Trophoblast cell (in vitro differentiated cells and primary cell): Measurements from ENCODE around the gene ZBED1.

Experiments
- DNase-seq, 2 donors: peaks; one replicate each; pipeline ENCODE4 v3.0.0-alpha.2; 2016
- H2AFZ ChIP-seq: 2 replicates; pipeline ENCODE4 v1.6.1; 2013; ENCODE audit warnings: low read length, moderate library complexity, mild to moderate bottlenecking; ENCODE audit not compliant: insufficient read depth, poor library complexity
- H2AK5ac ChIP-seq: 2 replicates; pipeline ENCODE4 v1.6.1; 2013; ENCODE audit warnings: mild to moderate bottlenecking, low read length
- H2BK120ac ChIP-seq: 2 replicates; pipeline ENCODE4 v1.6.1; 2013; ENCODE audit warnings: low read length, mild to moderate bottlenecking, moderate library complexity; ENCODE audit not compliant: insufficient read depth, poor library complexity
- H2BK12ac ChIP-seq: 2 replicates; pipeline ENCODE4 v1.6.1; 2013; ENCODE audit warnings: mild to moderate bottlenecking, low read length, moderate library complexity
- H2BK5ac ChIP-seq: 2 replicates; pipeline ENCODE4 v1.6.1; 2013; ENCODE audit warnings: low read length, low read depth, moderate library complexity, mild to moderate bottlenecking; ENCODE audit not compliant: poor library complexity
- H3K14ac ChIP-seq: 2 replicates; pipeline ENCODE4 v1.6.1; 2013; ENCODE audit warnings: mild to moderate bottlenecking, low read length
- H3K18ac ChIP-seq: 2 replicates; pipeline ENCODE4 v1.6.1; 2013; ENCODE audit warnings: mild to moderate bottlenecking, low read length
- H3K23ac ChIP-seq: 2 replicates; pipeline ENCODE4 v1.6.1; 2013; ENCODE audit warnings: low read length
- H3K27ac ChIP-seq: 2 replicates; pipeline ENCODE4 v1.5.1; 2013; ENCODE audit warnings: low read depth, mild to moderate bottlenecking, inconsistent platforms, low read length, moderate library complexity
- H3K27me3 ChIP-seq: 2 replicates; pipeline ENCODE4 v1.6.1; 2013; ENCODE audit warnings: inconsistent platforms, mild to moderate bottlenecking, low read length, moderate library complexity; ENCODE audit not compliant: insufficient read depth
- H3K36me3 ChIP-seq, 2 experiments: 1 replicate in 1 of 2; 2 replicates in 1 of 2; pipeline ENCODE4 v1.6.1; 2013; ENCODE audit warnings: low read length in 2 of 2, mild to moderate bottlenecking in 2 of 2, moderate library complexity in 1 of 2; ENCODE audit not compliant: insufficient read depth in 2 of 2, control insufficient read depth in 1 of 2
- H3K4ac ChIP-seq: 2 replicates; pipeline ENCODE4 v1.6.1; 2013; ENCODE audit warnings: low read depth, mild to moderate bottlenecking, low read length, moderate library complexity
- H3K4me1 ChIP-seq, 2 experiments: 1 replicate in 1 of 2; 2 replicates in 1 of 2; pipeline ENCODE4 v1.6.1; 2013; ENCODE audit warnings: low read length in 2 of 2, mild to moderate bottlenecking in 2 of 2, moderate library complexity in 1 of 2; ENCODE audit not compliant: insufficient read depth in 2 of 2, control insufficient read depth in 1 of 2
- H3K4me2 ChIP-seq: 2 replicates; pipeline ENCODE4 v1.6.1; 2013; ENCODE audit warnings: inconsistent platforms, mild to moderate bottlenecking, low read length, moderate library complexity
- H3K4me3 ChIP-seq: 2 replicates; pipeline ENCODE4 v1.5.1; 2013; ENCODE audit warnings: mild to moderate bottlenecking, low read depth, low read length, inconsistent platforms
- H3K79me1 ChIP-seq: one replicate; pipeline ENCODE4 v1.6.1; 2013; ENCODE audit warnings: low read length
- H3K79me2 ChIP-seq: 2 replicates; pipeline ENCODE4 v1.6.1; 2013; ENCODE audit warnings: low read length, mild to moderate bottlenecking; ENCODE audit not compliant: control insufficient read depth, insufficient read depth, poor library complexity
- H3K9ac ChIP-seq: 2 replicates; pipeline ENCODE4 v1.6.1; 2013; ENCODE audit warnings: mild to moderate bottlenecking, low read length
- H3K9me3 ChIP-seq: 2 replicates; pipeline ENCODE4 v1.6.1; 2013; ENCODE audit warnings: low read depth, mild to moderate bottlenecking, control low read depth, inconsistent platforms, low read length; ENCODE audit not compliant: insufficient read depth
- H4K12ac ChIP-seq: 2 replicates; pipeline ENCODE4 v1.6.1; 2013; ENCODE audit warnings: low read depth, mild to moderate bottlenecking, low read length, moderate library complexity
- H4K8ac ChIP-seq: 2 replicates; pipeline ENCODE4 v1.6.1; 2013; ENCODE audit warnings: low read depth, mild to moderate bottlenecking, low read length, moderate library complexity
- H4K91ac ChIP-seq: one replicate; pipeline ENCODE4 v1.6.1; 2013; ENCODE audit warnings: low read depth, mild to moderate bottlenecking, low read length, moderate library complexity
- WGBS: extraction: QIAGEN DNeasy Blood & Tissue Kit; methylation state at CpG from one replicate; pipeline ENCODE4 v1.1.7; 2013; ENCODE audit warnings: missing lambda C conversion rate; ENCODE audit not compliant: insufficient read length, insufficient coverage; ENCODE audit errors: extremely low coverage; 5-methylcytosine and 5-hydroxymethylcytosine counted together

Gene ZBED1

GRCh38 chrX:2450681-2451080, 50.1 kb downstream of the ZBED1 start:
- Histone ChIP-seq H3K9me3 (peaks cover 11% of the 10 kb centered on the region), H3K4me2 (no peak overlapping the region), H3K27me3 (no peaks in the 10 kb centered on the region), H3K18ac (no peak overlapping the region), H3K4me1 (peaks cover 0 to 8% of the 10 kb centered on the region in 2 experiments), H4K91ac (no peak overlapping the region), H3K27ac (no peak overlapping the region), H3K36me3 (peaks cover 0 to 3% of the 10 kb centered on the region in 2 experiments), H2BK120ac (no peak overlapping the region), H3K79me1 (no peaks in the 10 kb centered on the region), H4K8ac (no peak overlapping the region), H3K9ac (no peak overlapping the region), H3K14ac (no peak overlapping the region), H3K79me2 (no peaks in the 10 kb centered on the region), H2BK12ac (no peak overlapping the region), H3K4ac (no peak overlapping the region), H2AFZ (no peak overlapping the region), H3K23ac (no peak overlapping the region), H3K4me3 (no peak overlapping the region), H4K12ac (no peak overlapping the region), H2BK5ac (no peak overlapping the region), H2AK5ac (no peak overlapping the region)
- no peak for DNase-seq
- no CpG with 5 or more reads among the region's 5 CpGs for WGBS

DNA sequence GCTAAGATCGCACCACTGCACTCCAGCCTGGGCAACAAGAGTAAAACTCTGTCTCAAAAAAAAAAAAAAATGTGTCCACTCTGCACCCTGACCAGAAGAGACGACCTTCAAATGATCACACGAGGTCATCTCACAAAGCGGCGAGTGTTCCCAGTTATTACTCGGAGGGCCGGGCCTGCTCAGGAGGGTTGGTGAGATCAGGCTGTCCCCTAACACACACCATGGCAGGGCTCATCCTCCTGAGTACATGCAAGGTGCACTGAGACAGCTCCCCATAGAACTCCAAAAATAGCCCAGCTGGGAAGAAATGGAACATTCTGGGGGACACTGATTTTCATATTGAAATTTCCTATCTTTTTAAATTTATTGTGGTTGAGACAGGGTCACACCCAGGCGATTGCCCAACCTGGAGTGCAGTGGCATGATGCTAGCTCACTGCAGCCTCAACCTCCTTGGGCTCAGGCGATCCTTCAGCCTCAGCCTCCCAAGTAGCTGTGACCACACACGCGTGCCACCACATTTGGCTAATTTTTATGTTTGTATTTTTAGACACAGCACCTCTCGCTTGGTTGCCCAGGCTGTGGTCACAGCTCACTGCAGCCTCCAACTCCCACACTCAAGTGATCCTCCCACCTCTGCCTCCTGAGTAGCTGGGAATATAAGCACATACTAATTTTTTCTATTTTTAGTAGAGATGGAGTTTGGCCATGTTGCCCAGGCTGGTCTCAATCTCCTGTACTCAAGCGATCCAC, 51.5 kb downstream of the ZBED1 start:
- Histone ChIP-seq H3K23ac (no peak overlapping the region), H3K4me1 (peaks cover 0 to 8% of the 10 kb centered on the region in 2 experiments), H3K27ac (no peak overlapping the region), H3K36me3 (peaks cover 0 to 3% of the 10 kb centered on the region in 2 experiments), H3K4me2 (no peak overlapping the region), H3K9me3 (peaks cover 13% of the 10 kb centered on the region), H3K79me1 (no peaks in the 10 kb centered on the region), H3K14ac (no peak overlapping the region), H2BK5ac (no peak overlapping the region), H2BK12ac (no peak overlapping the region), H3K27me3 (no peaks in the 10 kb centered on the region), H3K4ac (no peak overlapping the region), H4K91ac (no peak overlapping the region), H4K12ac (no peak overlapping the region), H2AFZ (no peak overlapping the region), H2BK120ac (no peak overlapping the region), H3K4me3 (peak overlapping the region; percentile 46), H3K79me2 (no peaks in the 10 kb centered on the region), H3K18ac (no peak overlapping the region), H2AK5ac (no peak overlapping the region), H3K9ac (no peak overlapping the region), H4K8ac (no peak overlapping the region)
- WGBS = no CpG with 5 or more reads among the region's 13 CpGs
- DNase-seq = no peak

DNA sequence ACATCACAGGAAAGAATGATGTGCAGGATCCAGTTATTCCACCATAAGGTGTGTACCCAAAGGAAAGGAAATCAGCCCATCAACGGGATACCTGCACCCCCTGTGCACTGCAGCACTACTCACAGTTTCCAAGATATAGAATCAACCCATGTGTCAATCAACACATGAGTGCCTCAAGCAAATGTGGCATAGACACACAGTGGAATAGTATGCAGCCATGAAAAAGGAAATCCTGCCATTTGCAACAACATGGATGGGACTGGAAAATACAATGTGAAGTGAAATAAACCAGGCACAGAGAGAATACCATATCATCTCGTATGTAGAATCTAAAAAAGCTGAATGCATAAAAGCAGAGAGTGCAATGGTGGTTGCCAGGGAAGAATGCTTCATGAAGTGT, 53.3 kb downstream of the ZBED1 start:
- Histone ChIP-seq H3K14ac (no peak overlapping the region), H3K4me2 (no peak overlapping the region)
- WGBS = no CpG with 5 or more reads among the region's 2 CpGs

DNA sequence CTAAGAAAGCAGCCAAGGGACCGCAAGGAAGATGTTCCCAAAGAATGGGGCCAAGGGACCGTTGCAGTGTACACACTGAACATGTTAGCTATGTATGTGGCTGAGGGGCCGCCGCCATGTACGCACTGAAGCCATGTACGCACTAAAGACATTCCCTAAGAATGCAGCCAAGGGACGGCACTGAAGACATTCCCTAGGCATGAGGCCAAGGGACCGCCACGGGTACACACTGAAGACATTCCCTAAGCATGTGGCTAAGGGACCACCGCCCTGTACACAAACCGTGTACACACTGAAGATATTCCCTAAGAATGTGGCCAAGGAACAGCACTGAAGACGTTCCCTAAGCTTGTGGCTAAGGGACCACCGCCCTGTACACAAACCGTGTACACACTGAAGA, 54.0 kb downstream of the ZBED1 start:
- H3K23ac ChIP-seq = no peak overlapping the region
- peaks cover 0 to 4% of the 10 kb centered on the region in 2 experiments for H3K4me1 ChIP-seq
- peaks cover 9% of the 10 kb centered on the region for H3K9me3 ChIP-seq
- no peak overlapping the region for H3K14ac ChIP-seq
- no peak overlapping the region for H2BK120ac ChIP-seq
- no peak overlapping the region for H3K4ac ChIP-seq
- H4K8ac ChIP-seq = no peak overlapping the region
- WGBS = no CpG with 5 or more reads among the region's 14 CpGs
- peak overlapping the region; percentile 53 for H3K4me3 ChIP-seq
- no peak overlapping the region for H3K18ac ChIP-seq
- no peak overlapping the region for H4K12ac ChIP-seq
- H2BK12ac ChIP-seq = no peak overlapping the region
- no peaks in the 10 kb centered on the region for H3K79me1 ChIP-seq
- no peak overlapping the region for H3K27ac ChIP-seq
- H3K27me3 ChIP-seq = no peaks in the 10 kb centered on the region
- H3K79me2 ChIP-seq = no peaks in the 10 kb centered on the region
- H3K4me2 ChIP-seq = no peak overlapping the region
- no peaks in the 10 kb centered on the region for H3K36me3 ChIP-seq
- no peak overlapping the region for H2BK5ac ChIP-seq
- no peak overlapping the region for H2AFZ ChIP-seq
- H4K91ac ChIP-seq = no peak overlapping the region
- H2AK5ac ChIP-seq = no peak overlapping the region
- DNase-seq = no peak
- no peak overlapping the region for H3K9ac ChIP-seq

More for the DNA sequence above, 53.3 kb downstream of the ZBED1 start:
- Histone ChIP-seq H2BK12ac (no peak overlapping the region), H3K18ac (no peak overlapping the region), H3K4ac (no peak overlapping the region), H4K91ac (no peak overlapping the region), H3K79me1 (no peaks in the 10 kb centered on the region), H3K9me3 (peaks cover 10% of the 10 kb centered on the region), H3K79me2 (no peaks in the 10 kb centered on the region), H2AK5ac (no peak overlapping the region), H3K9ac (no peak overlapping the region), H2BK120ac (no peak overlapping the region), H3K4me3 (no peak overlapping the region), H2BK5ac (no peak overlapping the region), H3K27me3 (no peaks in the 10 kb centered on the region), H2AFZ (no peak overlapping the region), H3K36me3 (no peaks in the 10 kb centered on the region), H4K12ac (no peak overlapping the region), H3K4me1 (peaks cover 0 to 8% of the 10 kb centered on the region in 2 experiments), H4K8ac (no peak overlapping the region), H3K23ac (no peak overlapping the region), H3K27ac (no peak overlapping the region)
- DNase-seq = no peak
